Anterior cingulate cortex (tissue), 58 donors: ENCODE results near the gene PRG2.
A peak's percentile ranks its signal among the peaks of the same experiment; 100 is the strongest.
"Not testable (repeated sequence)": the region's sequence is repeated elsewhere in the genome, so short reads cannot be mapped to it uniquely, and the experiment has no call there.

ENCODE experiments used
- DNase-seq, 58 donors: peaks; one replicate each; lab custom pipeline; 2025; lab: John Stamatoyannopoulos, UW

The PRG2 gene

DNA sequence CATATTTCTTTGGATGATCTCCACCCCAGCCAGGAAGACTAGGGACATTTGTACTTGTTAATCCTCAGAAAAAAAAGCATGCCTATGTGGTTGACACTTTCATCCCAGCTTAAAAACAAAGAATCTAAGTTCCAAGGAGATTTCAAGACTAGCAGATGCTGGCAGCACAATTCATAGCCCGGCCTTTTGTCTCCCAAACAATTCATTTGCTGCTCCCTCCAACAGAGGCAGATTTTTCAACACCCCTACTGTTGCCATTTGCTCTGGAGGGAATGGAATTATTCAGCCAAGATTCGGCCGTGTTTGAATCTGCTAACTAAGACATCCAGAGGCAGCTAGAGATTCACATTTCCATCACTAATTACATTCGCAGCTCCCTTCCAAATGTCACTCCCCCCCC lies 37.0 kb downstream of the PRG2 start:
- DNase-seq = peak in 1 of 58 donors; percentile 21

GRCh38 chr11:57353036-57353435 lies 37.4 kb downstream of the PRG2 start:
- no peak for DNase-seq

- peak in 42 of 58 donors; percentile 6 to 70 (median 34) for DNase-seq
These were observed 40.8 kb downstream of the PRG2 start for GRCh38 chr11:57349491-57350274.

DNA sequence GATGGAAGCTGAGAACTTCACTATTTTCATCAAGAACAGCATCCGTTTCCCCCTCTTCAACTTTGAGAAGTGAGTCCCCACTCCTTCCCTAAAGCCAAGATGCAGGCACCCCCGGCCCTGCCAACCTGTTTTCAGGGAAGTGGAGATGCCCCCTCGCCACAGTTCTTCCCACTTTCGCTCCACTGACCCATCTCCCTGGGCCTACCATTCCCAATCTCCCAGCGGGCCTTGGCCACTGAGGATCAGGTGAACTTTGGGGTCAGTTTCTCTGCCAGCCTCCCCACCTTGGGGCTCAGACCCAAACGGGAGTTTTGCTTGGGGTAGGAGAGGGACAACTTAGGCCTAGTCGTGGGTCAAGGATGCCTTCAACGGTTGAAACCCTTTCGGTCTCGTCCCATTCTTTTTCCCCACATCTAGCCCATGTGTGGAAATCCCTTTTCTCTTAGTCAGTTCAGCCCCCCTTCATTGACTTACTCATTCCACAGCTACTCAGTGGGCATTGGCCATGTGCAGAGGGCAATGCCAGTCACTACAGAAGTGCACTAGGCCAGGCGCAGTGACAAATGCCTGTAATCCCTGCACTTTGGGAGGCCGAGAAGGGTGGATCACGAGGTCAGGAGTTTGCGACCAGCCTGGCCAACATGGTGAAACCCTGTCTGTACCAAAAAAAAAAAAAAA lies 41.7 kb downstream of the PRG2 start:
- DNase-seq = no peak

DNA sequence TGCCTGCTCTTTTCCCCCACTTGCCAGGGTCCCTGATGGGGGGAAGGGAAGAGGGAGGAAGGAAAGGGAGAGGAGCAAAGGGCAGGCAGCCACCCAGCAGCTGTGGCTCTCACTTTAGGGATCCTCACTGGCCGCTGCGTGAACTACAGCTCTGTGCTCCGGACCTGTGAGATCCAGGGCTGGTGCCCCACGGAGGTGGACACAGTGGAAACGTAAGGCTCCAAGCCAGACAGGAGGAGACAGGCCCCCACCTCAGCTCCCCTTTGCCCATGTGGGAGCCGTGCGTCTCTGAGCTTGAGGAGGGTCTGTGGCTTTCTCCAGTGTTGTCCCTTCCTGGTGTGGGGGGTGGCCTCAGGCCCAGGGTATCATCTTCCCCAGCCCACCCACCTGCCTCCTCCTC lies 42.4 kb downstream of the PRG2 start:
- no peak for DNase-seq

- DNase-seq = no peak
These were observed 43.1 kb downstream of the PRG2 start for GRCh38 chr11:57347336-57347735.

GRCh38 chr11:57345555-57346211 lies 44.8 kb downstream of the PRG2 start:
- peak in 48 of 58 donors; percentile 12 to 78 (median 40) for DNase-seq

GRCh38 chr11:57344826-57345225 lies 45.6 kb downstream of the PRG2 start:
- no peak for DNase-seq

GRCh38 chr11:57343825-57344224 lies 46.6 kb downstream of the PRG2 start:
- DNase-seq = no peak

DNA sequence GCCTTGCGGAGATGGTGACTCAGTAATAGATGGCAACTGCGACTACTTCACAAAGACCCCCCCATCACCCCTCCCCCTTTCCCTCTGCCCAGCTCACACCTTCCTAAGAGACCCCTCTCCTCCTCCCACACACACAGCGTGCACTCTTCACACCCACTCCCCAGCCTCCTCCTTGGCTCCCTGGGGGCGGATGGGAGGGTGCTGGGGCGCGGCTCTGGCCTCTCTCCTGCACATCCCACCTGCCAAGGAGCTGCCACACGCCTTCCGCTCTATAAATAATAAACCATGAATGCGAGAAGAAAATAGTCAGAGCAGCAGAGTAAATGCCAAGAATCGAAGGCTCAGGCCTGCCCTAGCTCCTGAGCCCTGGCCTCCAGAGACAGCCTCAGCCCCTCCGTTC lies 47.7 kb downstream of the PRG2 start:
- DNase-seq = peak in 2 of 58 donors; percentile 11 to 30

DNA sequence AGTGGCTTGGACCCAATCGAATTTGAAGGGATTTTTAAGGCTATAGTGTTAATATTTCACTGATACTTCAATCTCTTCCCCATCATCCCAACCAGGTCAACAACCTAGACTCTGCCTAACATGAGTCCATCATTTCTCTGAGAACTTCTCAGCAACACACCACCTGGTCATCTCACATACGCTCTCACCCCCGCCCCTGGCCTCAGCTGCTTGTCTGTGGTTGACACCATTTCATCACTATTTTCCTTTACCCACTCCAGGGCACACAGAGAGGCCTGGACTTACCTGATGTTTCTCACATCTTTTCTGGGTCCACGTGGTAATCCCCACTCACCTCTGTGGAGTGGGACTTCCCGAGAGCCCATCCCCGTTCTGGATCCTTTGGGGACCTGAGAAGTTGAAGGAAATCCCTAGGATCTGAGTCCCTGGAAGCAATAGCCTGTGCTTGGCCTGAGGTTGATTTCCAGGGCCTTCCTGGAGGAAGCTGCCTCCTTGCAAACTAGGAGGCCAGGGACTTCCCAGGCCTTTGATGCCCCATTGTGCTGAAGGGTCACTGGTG lies 49.1 kb downstream of the PRG2 start:
- DNase-seq = no peak

- no peak for DNase-seq
These were observed 50.3 kb downstream of the PRG2 start for GRCh38 chr11:57340039-57340615.

DNA sequence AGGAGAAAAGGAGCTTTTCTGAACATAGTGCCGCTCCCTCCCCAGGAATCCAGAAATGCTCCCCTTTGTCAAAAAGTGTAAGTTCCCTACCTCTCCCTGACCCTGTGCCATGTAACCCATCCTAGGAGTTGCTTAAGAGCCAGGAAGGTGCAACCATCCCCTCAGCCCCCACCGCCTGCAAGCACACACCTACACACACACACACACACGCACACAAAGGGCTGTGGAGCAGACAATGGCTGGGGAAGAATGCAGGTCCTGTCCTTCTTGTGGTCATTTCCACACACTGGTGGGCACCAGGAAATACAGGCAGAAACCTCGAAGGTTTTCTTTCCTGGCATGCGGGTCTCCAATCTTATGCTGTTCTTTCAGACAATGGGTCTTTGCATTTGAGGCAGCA lies 51.1 kb downstream of the PRG2 start:
- no peak for DNase-seq

GRCh38 chr11:57338142-57338541 lies 52.3 kb downstream of the PRG2 start, which contains the start of gene P2RX3:
Gene P2RX3 (plus strand): TSS chr11:57338352. CDS start chr11:57338551, 199 bp downstream.
- DNase-seq = no peak

DNA sequence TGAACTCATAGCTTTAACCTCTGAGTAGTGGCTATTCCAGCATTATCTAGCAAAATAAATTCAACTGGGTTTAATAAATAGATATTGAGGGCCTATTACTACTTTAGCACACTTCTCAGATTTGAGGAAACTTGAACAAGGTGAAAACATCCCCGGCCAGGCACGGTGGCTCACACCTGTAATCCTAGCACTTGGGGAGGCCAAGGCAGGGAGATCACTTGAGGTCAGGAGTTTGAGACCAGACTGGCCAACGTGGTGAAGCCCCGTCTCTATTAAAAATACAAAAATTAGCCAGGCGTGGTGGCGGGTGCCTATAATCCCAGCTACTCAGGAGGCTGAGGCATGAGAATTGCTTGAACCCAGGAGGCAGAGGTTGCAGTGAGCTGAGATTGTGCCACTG lies 53.6 kb downstream of the PRG2 start:
- not testable (repeated sequence) for DNase-seq
